ENCODE data around the gene ZHX3. TPM values are rescaled to one million over a fixed set of nuclear protein-coding genes. Genes with fewer than 3 reads are reported as not detected.

ZHX3 gene
- total and polyA plus RNA-seq, 10 of the 15 experiments (the other 5 are each of a cell fraction or from before 2014, with no cell fraction given): 1.3 to 14.0 (median 5.0) TPM

- Histone ChIP-seq H3K4me2 (ENCODE audit: control insufficient read depth, insufficient read depth) (no peak overlapping the region), H3K4me3 (no peak overlapping the region), H4K20me1 (ENCODE audit: control insufficient read depth, insufficient read depth) (no peaks in the 10 kb centered on the region), H3K9ac (ENCODE audit: control insufficient read depth, insufficient read depth, low read length) (no peak overlapping the region), H3K4me1 (ENCODE audit: control insufficient read depth, insufficient read depth, low read length) (no peaks in the 10 kb centered on the region), H3K9me3 (replicated peaks; ENCODE audit: control insufficient read depth, insufficient read depth, low read length) (no peaks in the 10 kb centered on the region), H3K27me3 (replicated peaks in 1 of 2; ENCODE audit: control insufficient read depth in 2 of 2, insufficient read depth in 2 of 2, low read length in 1 of 2) (no peaks in the 10 kb centered on the region), H3K79me2 (ENCODE audit: control insufficient read depth, insufficient read depth, low read length) (no peaks in the 10 kb centered on the region), H3K27ac (ENCODE audit: control insufficient read depth, insufficient read depth) (no peak overlapping the region), H3K36me3 (ENCODE audit: control insufficient read depth in 2 of 2, insufficient read depth in 2 of 2, low read length in 1 of 2) (no peaks in the 10 kb centered on the region), H2AFZ (ENCODE audit: control insufficient read depth, low read depth, low read length) (no peak overlapping the region)
- 96% methylated on average over 1 of the region's 1 CpG for WGBS (ENCODE audit: insufficient coverage, insufficient replicate concordance, low lambda C conversion rate, missing lambda C conversion rate)
- ChIA-PET SMC1A (ENCODE audit: uncharacterized antibody, unreplicated experiment) (interaction anchor here (0.7 to 1.7 kb wide), 2 partner anchors 16 to 48 kb away, joined by 3 read pairs; no protein-coding TSS in a partner anchor), RAD21 (ENCODE audit: unreplicated experiment) (no interaction called here), CTCF (no interaction called here), POLR2A (no interaction called here)
- ATAC-seq (no peak), DNase-seq (ENCODE audit: low read depth, low spot score) (no peak), FAIRE-seq (no peak)
- in situ Hi-C loops (cut with MboI): no loop called here
- TF ChIP-seq E4F1 (IDR thresholded peaks at IDR 0.05; ENCODE audit: borderline replicate concordance, partially characterized antibody): no peak
- no peak for TF ChIP-seq SREBF1 (IDR thresholded peaks at IDR 0.05; ENCODE audit: low read length)
- no peak for TF ChIP-seq USF2 (IDR thresholded peaks at IDR 0.05; ENCODE audit: borderline replicate concordance, low read depth, low read length)
- no peak for TF ChIP-seq IRF3 (IDR thresholded peaks at IDR 0.05)
- TF ChIP-seq KAT2A (conservative IDR thresholded peaks at IDR 0.05; ENCODE audit: control insufficient read depth, low read depth, low read length): no peak
- no peak for TF ChIP-seq RCOR1 (conservative IDR thresholded peaks at IDR 0.05; ENCODE audit: low read depth, low read length)
- no peak for TF ChIP-seq JUND (IDR thresholded peaks at IDR 0.05; ENCODE audit: low read depth, low read length)
- no peak for TF ChIP-seq RAD21 (IDR thresholded peaks at IDR 0.05; ENCODE audit: insufficient read depth, low read depth, low read length)
- no peak for TF ChIP-seq BACH1 (IDR thresholded peaks at IDR 0.05; ENCODE audit: borderline replicate concordance)
- TF ChIP-seq KDM1A (IDR thresholded peaks at IDR 0.05; ENCODE audit: borderline replicate concordance): no peak
- no peak for TF ChIP-seq ASH2L (IDR thresholded peaks at IDR 0.05; ENCODE audit: borderline replicate concordance, low read depth)
- no peak for TF ChIP-seq HDAC2 (IDR thresholded peaks at IDR 0.05)
- no peak for TF ChIP-seq ZZZ3 (IDR thresholded peaks at IDR 0.05; ENCODE audit: control insufficient read depth, insufficient read length, low read depth)
- intact Hi-C loops (cut with micrococcal nuclease; ENCODE audit: unreplicated experiment): no loop called here
- BruUV-seq (replicated peaks): no TSS peak
These were observed 61.9 kb downstream of the ZHX3 start for GRCh38 chr20:41255655-41256054.
